Measurements from ENCODE around the gene VWA8.
"Not testable (repeated sequence)": the region's sequence is repeated elsewhere in the genome, so short reads cannot be mapped to it uniquely, and the experiment has no call there.

VWA8 gene

DNA sequence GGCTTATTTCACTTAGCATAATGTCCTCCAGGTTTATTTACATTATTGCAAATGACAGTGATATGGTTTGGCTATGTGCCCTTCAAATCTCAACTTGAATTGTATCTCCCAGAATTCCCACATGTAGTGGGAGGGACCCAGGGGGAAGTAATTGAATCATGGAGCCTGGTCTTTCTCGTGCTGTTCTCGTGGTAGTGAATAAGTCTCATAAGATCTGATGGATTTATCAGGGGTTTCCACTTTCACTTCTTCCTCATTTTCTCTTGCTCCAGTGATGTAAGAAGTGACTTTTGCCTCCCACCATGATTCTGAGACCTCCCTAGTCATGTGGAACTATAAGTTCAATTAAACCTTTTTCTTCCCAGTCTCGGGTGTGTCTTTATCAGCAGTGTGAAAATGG is 109.6 kb downstream of the VWA8 start:
- no peak overlapping the region for H3K27ac ChIP-seq
- TF ChIP-seq, protein P1, sequence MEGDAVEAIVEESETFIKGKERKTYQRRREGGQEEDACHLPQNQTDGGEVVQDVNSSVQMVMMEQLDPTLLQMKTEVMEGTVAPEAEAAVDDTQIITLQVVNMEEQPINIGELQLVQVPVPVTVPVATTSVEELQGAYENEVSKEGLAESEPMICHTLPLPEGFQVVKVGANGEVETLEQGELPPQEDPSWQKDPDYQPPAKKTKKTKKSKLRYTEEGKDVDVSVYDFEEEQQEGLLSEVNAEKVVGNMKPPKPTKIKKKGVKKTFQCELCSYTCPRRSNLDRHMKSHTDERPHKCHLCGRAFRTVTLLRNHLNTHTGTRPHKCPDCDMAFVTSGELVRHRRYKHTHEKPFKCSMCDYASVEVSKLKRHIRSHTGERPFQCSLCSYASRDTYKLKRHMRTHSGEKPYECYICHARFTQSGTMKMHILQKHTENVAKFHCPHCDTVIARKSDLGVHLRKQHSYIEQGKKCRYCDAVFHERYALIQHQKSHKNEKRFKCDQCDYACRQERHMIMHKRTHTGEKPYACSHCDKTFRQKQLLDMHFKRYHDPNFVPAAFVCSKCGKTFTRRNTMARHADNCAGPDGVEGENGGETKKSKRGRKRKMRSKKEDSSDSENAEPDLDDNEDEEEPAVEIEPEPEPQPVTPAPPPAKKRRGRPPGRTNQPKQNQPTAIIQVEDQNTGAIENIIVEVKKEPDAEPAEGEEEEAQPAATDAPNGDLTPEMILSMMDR (conservative IDR thresholded peaks at IDR 0.05): no peak
- no peak for TF ChIP-seq ZFX (IDR thresholded peaks at IDR 0.05)

GRCh38 chr13:41848435-41849255 is 112.3 kb downstream of the VWA8 start:
- TF ChIP-seq, protein P1 (conservative IDR thresholded peaks at IDR 0.05): peak; percentile 25
- TF ChIP-seq ZFX (IDR thresholded peaks at IDR 0.05): no peak
- H3K27ac ChIP-seq: no peak overlapping the region

DNA sequence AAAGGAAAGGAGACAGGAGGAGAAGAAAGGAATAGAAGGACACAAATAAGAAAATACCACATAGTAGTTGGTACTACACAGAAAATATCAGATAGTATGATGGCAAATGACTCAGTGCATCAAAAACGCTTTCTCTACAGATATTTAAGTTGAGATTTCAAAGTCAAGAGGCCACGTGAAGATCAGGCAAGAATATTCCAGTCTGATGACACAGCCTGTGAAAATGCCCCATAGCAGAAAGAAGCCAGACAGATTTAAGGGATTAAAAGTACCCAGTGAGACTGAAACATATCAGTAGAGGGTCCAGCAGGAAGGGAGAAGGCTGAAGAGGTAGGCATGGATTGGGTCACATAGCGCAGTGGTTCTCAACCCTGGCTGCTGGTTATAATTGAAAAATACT is 113.7 kb downstream of the VWA8 start:
- TF ChIP-seq ZFX (IDR thresholded peaks at IDR 0.05): no peak
- TF ChIP-seq, protein P1 (conservative IDR thresholded peaks at IDR 0.05): no peak
- no peak overlapping the region for H3K27ac ChIP-seq

DNA sequence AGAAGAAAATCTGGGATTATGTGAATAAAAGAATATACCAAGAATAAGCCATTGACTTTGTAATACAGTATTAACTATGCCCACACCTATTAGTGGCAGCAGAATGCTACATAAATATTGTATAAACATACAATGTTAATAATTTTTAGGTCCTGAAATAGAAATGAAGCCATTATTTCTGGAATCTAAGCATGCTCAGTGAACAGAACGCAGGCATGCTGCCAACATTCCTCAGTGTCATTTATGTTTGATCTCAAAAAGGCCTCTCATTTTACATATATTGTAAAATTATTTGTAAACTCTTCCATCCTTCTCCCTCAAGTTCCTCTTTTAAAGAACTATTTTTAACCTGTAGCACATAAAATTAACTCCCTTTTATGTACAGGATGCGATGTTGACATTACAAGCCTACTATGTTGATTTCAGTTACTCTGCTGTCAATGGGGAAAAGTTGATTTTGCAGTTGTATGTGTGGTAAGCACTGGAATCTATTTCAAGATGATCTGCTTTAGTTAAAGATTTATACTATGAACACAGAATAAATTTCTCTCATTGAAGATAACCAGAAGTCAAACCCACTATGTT is 118.8 kb downstream of the VWA8 start:
- TF ChIP-seq ZFX (IDR thresholded peaks at IDR 0.05): no peak
- TF ChIP-seq, protein P1 (conservative IDR thresholded peaks at IDR 0.05): no peak
- no peak overlapping the region for H3K27ac ChIP-seq

DNA sequence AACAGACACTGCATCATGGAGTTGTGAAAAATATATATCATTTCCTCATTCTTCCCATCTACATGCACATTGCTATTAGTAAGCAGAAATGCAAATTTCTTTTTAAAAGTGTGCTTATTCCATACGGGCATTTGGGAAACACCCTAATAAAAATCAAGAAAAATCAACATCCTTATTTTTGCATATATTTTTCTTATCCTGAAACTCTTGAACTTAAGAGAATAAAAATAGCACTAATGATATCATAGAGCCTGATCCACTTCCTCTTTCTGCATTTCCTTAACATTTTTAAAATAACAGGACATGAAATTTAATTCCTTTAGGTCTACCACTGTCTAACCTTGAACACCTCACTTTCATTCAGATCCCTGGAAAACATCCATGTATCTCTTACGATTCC is 123.3 kb downstream of the VWA8 start:
- TF ChIP-seq ZFX (IDR thresholded peaks at IDR 0.05): no peak
- TF ChIP-seq, protein P1 (conservative IDR thresholded peaks at IDR 0.05): no peak
- no peak overlapping the region for H3K27ac ChIP-seq

GRCh38 chr13:41835871-41836270 is 125.0 kb downstream of the VWA8 start:
- TF ChIP-seq ZFX (IDR thresholded peaks at IDR 0.05): no peak
- TF ChIP-seq, protein P1 (conservative IDR thresholded peaks at IDR 0.05): no peak
- H3K27ac ChIP-seq: no peak overlapping the region

DNA sequence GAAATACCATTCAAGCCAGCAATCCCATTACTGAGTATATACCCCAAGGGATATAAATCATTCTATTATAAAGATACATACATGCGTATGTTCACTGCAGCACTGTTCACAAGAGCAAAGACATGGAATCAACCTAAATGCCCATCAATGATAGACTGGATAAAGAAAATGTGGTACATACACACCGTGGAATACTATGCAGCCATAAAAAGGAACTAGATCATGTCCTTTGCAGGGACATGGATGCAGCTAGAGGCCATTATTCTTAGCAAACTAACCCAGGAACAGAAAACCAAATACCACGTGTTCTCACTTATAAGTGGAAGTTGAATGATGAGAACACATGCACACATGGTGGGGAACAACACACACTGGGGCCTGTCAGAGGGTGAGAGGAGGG is 126.2 kb downstream of the VWA8 start:
- not testable (repeated sequence) for H3K27ac ChIP-seq

Data from C4-2B (cell line).